Activated naive CD8-positive, alpha-beta T cell (primary cell): ENCODE measurements around the gene PRKCZ.

ENCODE experiments used
- H3K27ac Mint-ChIP-seq: one replicate; pipeline ENCODE4 v1.8.0; 2021; ENCODE audit warnings: mixed read lengths
- H3K27me3 Mint-ChIP-seq: one replicate; pipeline ENCODE4 v1.8.0; 2021; ENCODE audit warnings: mixed read lengths
- H3K36me3 Mint-ChIP-seq: one replicate; pipeline ENCODE4 v1.8.0; 2021; ENCODE audit warnings: mixed read lengths
- H3K4me1 Mint-ChIP-seq: one replicate; pipeline ENCODE4 v1.8.0; 2021; ENCODE audit warnings: low read depth, mixed read lengths
- H3K4me3 Mint-ChIP-seq: one replicate; pipeline ENCODE4 v1.8.0; 2021; ENCODE audit warnings: mild to moderate bottlenecking, mixed read lengths
- H3K9me3 Mint-ChIP-seq: one replicate; pipeline ENCODE4 v1.8.0; 2021; ENCODE audit warnings: low read depth, mixed read lengths

PRKCZ gene

GRCh38 chr1:2204415-2205190 is 154.4 kb downstream of the PRKCZ start:
- H3K36me3 Mint-ChIP-seq = no peaks in the 10 kb centered on the region
- no peak overlapping the region for H3K27ac Mint-ChIP-seq
- no peak overlapping the region for H3K4me3 Mint-ChIP-seq
- H3K27me3 Mint-ChIP-seq = no peaks in the 10 kb centered on the region
- H3K4me1 Mint-ChIP-seq = peaks cover 5% of the 10 kb centered on the region
- no peaks in the 10 kb centered on the region for H3K9me3 Mint-ChIP-seq

GRCh38 chr1:2205191-2205952 is 155.2 kb downstream of the PRKCZ start:
- no peak overlapping the region for H3K27ac Mint-ChIP-seq
- H3K4me1 Mint-ChIP-seq = no peaks in the 10 kb centered on the region
- no peaks in the 10 kb centered on the region for H3K36me3 Mint-ChIP-seq
- no peaks in the 10 kb centered on the region for H3K9me3 Mint-ChIP-seq
- peak overlapping the region; percentile 47 for H3K4me3 Mint-ChIP-seq
- no peaks in the 10 kb centered on the region for H3K27me3 Mint-ChIP-seq

- H3K4me3 Mint-ChIP-seq = no peak overlapping the region
- no peaks in the 10 kb centered on the region for H3K9me3 Mint-ChIP-seq
- no peaks in the 10 kb centered on the region for H3K27me3 Mint-ChIP-seq
- no peak overlapping the region for H3K27ac Mint-ChIP-seq
- no peaks in the 10 kb centered on the region for H3K36me3 Mint-ChIP-seq
- H3K4me1 Mint-ChIP-seq = no peaks in the 10 kb centered on the region
These were observed 156.7 kb downstream of the PRKCZ start for GRCh38 chr1:2206813-2207487.

GRCh38 chr1:2208309-2209239 is 158.4 kb downstream of the PRKCZ start:
- Mint-ChIP-seq H3K27ac (no peak overlapping the region), H3K4me1 (peaks cover 3% of the 10 kb centered on the region), H3K4me3 (no peak overlapping the region), H3K9me3 (no peaks in the 10 kb centered on the region), H3K27me3 (no peaks in the 10 kb centered on the region), H3K36me3 (no peaks in the 10 kb centered on the region)

GRCh38 chr1:2209400-2210083 is 159.3 kb downstream of the PRKCZ start:
- Mint-ChIP-seq H3K9me3 (no peaks in the 10 kb centered on the region), H3K4me1 (peaks cover 3% of the 10 kb centered on the region), H3K27me3 (no peaks in the 10 kb centered on the region), H3K36me3 (no peaks in the 10 kb centered on the region), H3K27ac (no peak overlapping the region), H3K4me3 (no peak overlapping the region)

GRCh38 chr1:2210084-2210653 is 160.0 kb downstream of the PRKCZ start:
- Mint-ChIP-seq H3K4me3 (no peak overlapping the region), H3K36me3 (no peaks in the 10 kb centered on the region), H3K27ac (no peak overlapping the region), H3K4me1 (peaks cover 3% of the 10 kb centered on the region), H3K27me3 (no peaks in the 10 kb centered on the region), H3K9me3 (no peaks in the 10 kb centered on the region)

DNA sequence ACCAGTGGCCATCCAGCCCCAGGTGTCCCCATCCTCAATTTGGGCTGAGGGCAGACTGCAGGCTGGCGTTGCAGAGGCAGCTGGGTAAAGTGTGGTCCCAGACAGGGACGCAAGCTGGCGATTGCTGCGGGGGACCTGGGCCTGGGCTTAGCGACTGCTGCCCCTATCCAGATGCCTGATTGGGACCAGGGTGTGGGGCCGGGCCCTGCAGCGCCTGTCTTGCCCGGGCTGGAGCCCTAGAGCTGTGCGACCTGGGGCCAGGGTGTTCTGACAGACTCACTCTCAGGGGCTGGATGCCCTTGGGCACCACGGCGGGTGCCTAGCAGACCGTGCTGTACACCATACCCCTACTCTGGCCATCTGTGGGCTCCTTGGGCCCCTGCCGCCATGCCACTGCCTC is 160.6 kb downstream of the PRKCZ start:
- H3K9me3 Mint-ChIP-seq = no peaks in the 10 kb centered on the region

DNA sequence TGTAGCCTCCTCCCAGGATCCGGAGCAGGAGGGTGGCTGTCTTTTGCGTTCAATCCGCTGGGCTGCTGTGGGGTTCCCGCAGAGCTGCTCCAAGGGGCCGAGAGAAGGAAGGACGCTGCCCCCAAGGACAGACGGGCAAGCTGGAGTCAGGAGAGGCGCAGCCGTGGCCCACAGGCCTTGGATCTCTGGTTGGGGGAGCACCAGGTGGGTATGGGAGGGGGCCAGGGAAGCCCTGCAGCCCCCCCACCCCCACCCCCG is 162.0 kb downstream of the PRKCZ start:
- Mint-ChIP-seq H3K4me3 (no peak overlapping the region), H3K4me1 (peaks cover 3% of the 10 kb centered on the region), H3K27me3 (no peaks in the 10 kb centered on the region), H3K36me3 (no peaks in the 10 kb centered on the region), H3K27ac (no peak overlapping the region), H3K9me3 (no peaks in the 10 kb centered on the region)

More for the DNA sequence above, 160.6 kb downstream of the PRKCZ start:
- no peaks in the 10 kb centered on the region for H3K36me3 Mint-ChIP-seq
- no peak overlapping the region for H3K4me3 Mint-ChIP-seq
- peaks cover 3% of the 10 kb centered on the region for H3K4me1 Mint-ChIP-seq
- no peak overlapping the region for H3K27ac Mint-ChIP-seq
- no peaks in the 10 kb centered on the region for H3K27me3 Mint-ChIP-seq

- H3K4me1 Mint-ChIP-seq = peaks cover 3% of the 10 kb centered on the region
- H3K27ac Mint-ChIP-seq = no peak overlapping the region
- H3K4me3 Mint-ChIP-seq = no peak overlapping the region
- no peaks in the 10 kb centered on the region for H3K36me3 Mint-ChIP-seq
- no peaks in the 10 kb centered on the region for H3K9me3 Mint-ChIP-seq
- no peaks in the 10 kb centered on the region for H3K27me3 Mint-ChIP-seq
These were observed 162.6 kb downstream of the PRKCZ start for GRCh38 chr1:2212532-2213491.

DNA sequence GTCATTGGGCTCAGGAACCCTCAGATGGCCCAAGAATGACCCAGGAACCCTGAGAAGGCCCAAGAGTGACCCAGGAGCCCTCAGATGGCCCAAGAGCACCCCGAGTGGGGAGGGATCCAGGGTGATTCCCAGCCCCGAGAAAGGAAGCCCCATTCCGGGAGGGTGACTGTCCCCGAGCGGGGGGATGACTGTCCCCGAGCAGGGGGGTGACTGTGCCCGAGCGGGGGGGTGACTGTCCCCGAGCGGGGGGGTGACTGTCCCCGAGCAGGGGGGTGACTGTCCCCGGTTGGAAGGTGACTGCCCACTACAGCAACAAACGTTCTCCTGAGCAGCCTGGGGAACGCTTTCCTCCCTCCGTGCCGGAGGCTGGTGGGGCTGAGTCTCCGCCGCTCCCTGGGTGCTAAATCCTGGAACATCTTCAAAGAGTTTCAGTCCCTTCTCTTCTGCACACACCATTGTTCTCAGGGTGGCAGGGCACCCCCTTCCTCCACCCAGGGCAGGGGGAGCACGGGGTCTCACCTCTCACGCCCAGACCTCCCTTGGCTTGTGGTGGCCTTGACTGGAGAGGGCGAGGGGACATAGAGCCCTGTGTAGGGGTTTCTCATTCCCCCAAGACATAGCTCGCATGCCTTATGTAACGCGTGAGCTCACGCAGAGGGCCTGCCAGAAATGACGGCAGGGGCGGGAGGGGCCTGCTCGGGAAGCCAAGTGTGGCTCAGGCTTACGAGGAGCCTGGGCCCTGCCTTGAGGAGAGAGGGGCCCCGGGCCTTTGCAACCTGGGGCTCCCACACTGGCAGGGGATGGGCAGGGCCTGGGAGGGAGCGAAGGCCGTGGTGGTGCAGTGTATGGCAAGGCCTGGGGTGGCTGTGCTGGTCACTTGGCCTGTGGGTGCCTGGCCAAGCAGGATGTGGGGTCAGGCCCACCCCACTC is 163.6 kb downstream of the PRKCZ start:
- H3K27me3 Mint-ChIP-seq = no peaks in the 10 kb centered on the region
- H3K27ac Mint-ChIP-seq = no peak overlapping the region
- no peaks in the 10 kb centered on the region for H3K36me3 Mint-ChIP-seq
- H3K4me1 Mint-ChIP-seq = peaks cover 3% of the 10 kb centered on the region
- H3K9me3 Mint-ChIP-seq = peaks cover 2% of the 10 kb centered on the region
- H3K4me3 Mint-ChIP-seq = no peak overlapping the region

- H3K36me3 Mint-ChIP-seq = no peaks in the 10 kb centered on the region
- peaks cover 3% of the 10 kb centered on the region for H3K4me1 Mint-ChIP-seq
- no peak overlapping the region for H3K4me3 Mint-ChIP-seq
- H3K27me3 Mint-ChIP-seq = no peaks in the 10 kb centered on the region
- H3K27ac Mint-ChIP-seq = no peak overlapping the region
- peaks cover 4% of the 10 kb centered on the region for H3K9me3 Mint-ChIP-seq
These were observed 164.5 kb downstream of the PRKCZ start for GRCh38 chr1:2214541-2215241.

DNA sequence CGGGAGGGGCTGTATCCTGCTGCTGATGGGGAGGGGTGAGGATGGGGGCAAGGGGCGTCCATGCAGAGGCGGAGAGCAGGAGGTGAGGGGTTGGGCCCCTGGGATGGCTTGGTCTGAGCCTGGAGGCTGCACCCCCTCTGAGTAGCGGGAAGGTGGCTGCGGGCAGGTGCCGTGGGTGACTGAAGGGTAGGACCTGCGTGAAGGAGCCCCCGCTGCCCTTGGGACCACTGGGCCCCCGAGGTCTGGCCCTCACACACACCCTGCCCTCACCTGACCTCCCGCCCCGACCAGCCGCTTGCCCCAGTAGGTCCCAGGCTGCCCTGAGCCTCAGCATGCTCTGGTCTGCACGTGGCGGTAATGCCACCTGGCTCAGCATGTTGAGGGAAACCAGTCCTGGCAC is 165.1 kb downstream of the PRKCZ start:
- Mint-ChIP-seq H3K4me1 (peaks cover 3% of the 10 kb centered on the region), H3K9me3 (peaks cover 4% of the 10 kb centered on the region), H3K4me3 (no peak overlapping the region), H3K27ac (no peak overlapping the region), H3K36me3 (no peaks in the 10 kb centered on the region), H3K27me3 (no peaks in the 10 kb centered on the region)
